ENCODE data around the gene MYZAP.

The MYZAP gene

DNA sequence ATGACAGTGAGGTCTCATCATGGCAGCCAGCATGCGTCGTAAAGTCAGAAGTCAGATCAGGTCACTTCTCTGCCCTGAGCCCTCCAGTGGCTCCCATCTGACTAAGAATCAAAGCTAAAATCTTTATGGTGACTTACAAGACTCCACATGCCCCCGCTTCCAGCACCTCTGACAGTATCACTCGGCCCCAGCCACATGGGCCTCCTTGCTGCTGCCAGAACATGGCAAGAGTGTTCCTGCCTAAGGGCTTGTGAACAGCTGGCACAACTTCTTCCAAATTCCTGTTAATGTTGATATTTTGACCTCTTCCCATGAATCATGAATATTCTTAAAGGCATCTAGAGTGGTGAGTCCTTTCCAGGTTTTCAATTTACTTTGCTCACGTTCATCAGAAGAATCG, 135.3 kb downstream of the MYZAP start:
- no peak overlapping the region for H3K4me3 ChIP-seq (ENCODE audit: low read depth, low read length)
- TF ChIP-seq CTCF (IDR thresholded peaks at IDR 0.05; ENCODE audit: control insufficient read depth, extremely low read depth, insufficient read depth): no peak
- no peak for DNase-seq (ENCODE audit: low read depth)

DNA sequence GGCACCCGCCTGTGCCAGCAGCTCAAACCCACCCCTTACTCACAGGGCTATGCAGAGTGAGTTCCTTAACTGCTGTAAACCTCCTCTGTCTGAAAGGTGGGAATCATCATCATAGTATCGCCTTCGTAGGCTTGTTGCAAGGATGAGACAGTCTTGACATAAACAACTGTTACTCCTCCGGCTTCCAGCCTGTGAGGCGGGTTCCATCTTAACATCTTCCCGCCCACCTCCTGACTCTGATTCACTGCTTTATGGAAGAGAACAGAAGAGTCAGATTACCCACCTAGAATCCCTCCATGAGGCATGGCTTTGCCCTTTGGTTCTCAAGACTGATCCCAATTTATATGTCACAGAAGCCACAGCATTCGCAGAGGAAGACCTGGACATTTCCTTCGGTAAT, 136.7 kb downstream of the MYZAP start:
- DNase-seq (ENCODE audit: low read depth): no peak
- TF ChIP-seq CTCF (IDR thresholded peaks at IDR 0.05; ENCODE audit: control insufficient read depth, extremely low read depth, insufficient read depth): no peak
- no peak overlapping the region for H3K4me3 ChIP-seq (ENCODE audit: low read depth, low read length)

DNA sequence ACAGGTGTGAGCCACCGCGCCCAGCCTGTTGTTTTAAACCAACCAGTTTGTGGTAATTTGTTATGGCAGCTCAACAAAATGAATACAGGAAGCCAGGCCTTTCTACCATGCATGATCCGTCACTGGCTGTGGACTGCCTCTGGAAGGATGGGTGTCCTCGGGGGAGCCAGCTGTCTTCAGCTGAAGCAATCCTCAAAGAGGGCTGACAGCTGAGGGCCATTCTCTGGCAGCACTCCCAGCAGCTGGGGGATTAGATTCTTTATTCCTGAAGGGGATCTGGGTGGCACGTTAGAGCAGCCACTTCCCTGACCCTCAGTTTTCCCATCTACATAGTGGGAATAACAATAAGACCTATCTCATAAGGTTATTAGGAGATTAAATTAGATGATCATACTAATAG, 139.2 kb downstream of the MYZAP start:
- no peak for DNase-seq (ENCODE audit: low read depth)
- TF ChIP-seq CTCF (IDR thresholded peaks at IDR 0.05; ENCODE audit: control insufficient read depth, extremely low read depth, insufficient read depth): no peak
- H3K4me3 ChIP-seq (ENCODE audit: low read depth, low read length): no peak overlapping the region

- TF ChIP-seq CTCF (IDR thresholded peaks at IDR 0.05; ENCODE audit: control insufficient read depth, extremely low read depth, insufficient read depth): no peak
- H3K4me3 ChIP-seq (ENCODE audit: low read depth, low read length): no peak overlapping the region
- DNase-seq (ENCODE audit: low read depth): no peak
Observed at GRCh38 chr15:57731530-57732103, 139.9 kb downstream of the MYZAP start.

GRCh38 chr15:57732526-57733331, 141.0 kb downstream of the MYZAP start:
- DNase-seq (ENCODE audit: low read depth): peak; percentile 47
- TF ChIP-seq CTCF (IDR thresholded peaks at IDR 0.05; ENCODE audit: control insufficient read depth, extremely low read depth, insufficient read depth): peak; percentile 87

DNA sequence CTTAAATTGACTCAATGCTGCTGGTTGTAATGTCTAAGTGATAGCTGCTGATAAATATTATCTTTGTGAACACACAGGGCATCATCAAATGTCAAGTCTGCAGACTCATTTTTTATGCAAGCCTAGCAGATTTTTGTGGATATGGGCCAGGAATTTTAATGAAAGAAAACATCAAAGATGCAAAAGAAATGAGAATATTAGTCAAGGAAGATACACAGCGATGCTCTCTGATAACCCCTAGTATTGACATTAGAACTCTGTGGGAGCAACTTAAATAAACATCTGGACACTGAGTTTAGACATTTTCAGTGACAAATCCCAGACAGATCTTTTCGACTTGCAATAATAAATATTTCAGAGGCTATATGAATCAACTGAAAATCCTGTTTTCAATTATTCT, 143.2 kb downstream of the MYZAP start:
- H3K4me3 ChIP-seq (ENCODE audit: low read depth, low read length): no peak overlapping the region
- DNase-seq (ENCODE audit: low read depth): peak; percentile 52
- no peak for TF ChIP-seq CTCF (IDR thresholded peaks at IDR 0.05; ENCODE audit: control insufficient read depth, extremely low read depth, insufficient read depth)

More at GRCh38 chr15:57732526-57733331, 141.0 kb downstream of the MYZAP start:
- no peak overlapping the region for H3K4me3 ChIP-seq (ENCODE audit: low read depth, low read length)
